Measurements from ENCODE around the gene JADE2.

The JADE2 gene

GRCh38 chr5:134580001-134580460 lies 54.6 kb downstream of the JADE2 start:
- POLR2A ChIA-PET, result interaction anchor here (1.2 to 1.3 kb wide), 2 partner anchors 55 to 115 kb away, joined by 3 to 4 read pairs; partner anchors contain the start of gene JADE2
- TF ChIP-seq FOXK2 (IDR thresholded peaks at IDR 0.05) (no peak), ZNF384 (IDR thresholded peaks at IDR 0.05) (no peak)
- no peak for DNase-seq (ENCODE audit: extremely low spot score)
- CTCF ChIA-PET, result interaction anchor here (0.8 to 1.3 kb wide), 4 partner anchors 11 to 324 kb away, joined by 3 read pairs; partner anchors contain the start of gene PCBD2

DNA sequence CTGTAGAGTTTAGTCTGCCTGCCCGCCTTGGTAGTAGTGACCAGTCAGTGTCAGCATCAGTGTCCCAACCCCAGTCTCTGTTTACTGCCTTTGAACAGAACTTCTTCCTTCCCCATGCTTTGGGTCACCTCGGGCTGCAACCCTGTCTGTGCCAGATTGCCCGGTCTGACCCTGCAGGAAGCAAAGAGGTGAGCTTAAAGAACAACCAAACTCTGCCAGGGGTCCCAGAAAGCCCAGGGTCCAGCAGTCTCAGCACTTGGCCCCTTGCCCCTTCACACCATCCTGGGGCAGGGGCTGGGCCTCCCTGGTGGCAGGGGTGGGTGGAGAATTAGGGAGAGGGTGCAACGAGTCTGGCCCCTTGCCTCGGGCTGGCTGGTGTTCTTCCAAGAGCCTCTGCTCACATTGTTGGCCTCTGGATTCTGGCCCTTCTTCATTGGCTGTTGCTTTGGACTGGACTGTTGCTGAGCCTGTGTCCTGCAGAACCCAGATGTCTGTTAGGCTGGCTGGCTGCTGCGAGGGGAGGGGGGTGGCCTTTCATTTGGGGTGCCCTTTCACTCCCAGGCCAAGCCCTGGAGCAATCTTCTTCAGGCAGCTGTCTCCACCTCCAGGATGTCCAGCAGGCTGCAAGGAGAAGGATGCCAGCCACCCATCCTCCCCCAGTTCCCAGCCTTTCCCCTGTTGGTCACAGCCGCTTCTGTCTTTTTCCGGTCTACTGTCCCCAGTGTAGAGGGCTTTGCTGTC lies 55.9 kb downstream of the JADE2 start:
- ChIA-PET CTCF (interaction anchor here (0.8 to 1.3 kb wide), 4 partner anchors 13 to 279 kb away, joined by 3 read pairs; no protein-coding TSS in a partner anchor), POLR2A (interaction anchor here (1.3 to 1.4 kb wide), 2 partner anchors 56 to 209 kb away, joined by 4 to 6 read pairs; partner anchors contain the start of gene JADE2)
- TF ChIP-seq LEF1 (IDR thresholded peaks at IDR 0.05; ENCODE audit: borderline replicate concordance), result no peak
- no peak for TF ChIP-seq SUZ12 (IDR thresholded peaks at IDR 0.05)
- TF ChIP-seq NFRKB (IDR thresholded peaks at IDR 0.05), result no peak
- no peak for TF ChIP-seq ZNF384 (IDR thresholded peaks at IDR 0.05)
- TF ChIP-seq BHLHE40 (IDR thresholded peaks at IDR 0.05; ENCODE audit: borderline replicate concordance), result no peak
- TF ChIP-seq ELF4 (IDR thresholded peaks at IDR 0.05), result no peak
- no peak for TF ChIP-seq CTBP1 (IDR thresholded peaks at IDR 0.05; ENCODE audit: borderline replicate concordance)
- TF ChIP-seq L3MBTL2 (conservative IDR thresholded peaks at IDR 0.05), result no peak
- TF ChIP-seq SP1 (IDR thresholded peaks at IDR 0.05), result no peak
- no peak for TF ChIP-seq HDGF (IDR thresholded peaks at IDR 0.05; ENCODE audit: borderline replicate concordance)
- TF ChIP-seq ARNT (IDR thresholded peaks at IDR 0.05), result no peak
- no peak for TF ChIP-seq PKNOX1 (IDR thresholded peaks at IDR 0.05)
- TF ChIP-seq FOXM1 (IDR thresholded peaks at IDR 0.05; ENCODE audit: borderline replicate concordance), result no peak
- TF ChIP-seq FOXA1 (IDR thresholded peaks at IDR 0.05), result no peak
- no peak for TF ChIP-seq FOXK2 (IDR thresholded peaks at IDR 0.05)
- no peak for TF ChIP-seq TARDBP (IDR thresholded peaks at IDR 0.05)
- DNase-seq (ENCODE audit: extremely low spot score), result no peak

DNA sequence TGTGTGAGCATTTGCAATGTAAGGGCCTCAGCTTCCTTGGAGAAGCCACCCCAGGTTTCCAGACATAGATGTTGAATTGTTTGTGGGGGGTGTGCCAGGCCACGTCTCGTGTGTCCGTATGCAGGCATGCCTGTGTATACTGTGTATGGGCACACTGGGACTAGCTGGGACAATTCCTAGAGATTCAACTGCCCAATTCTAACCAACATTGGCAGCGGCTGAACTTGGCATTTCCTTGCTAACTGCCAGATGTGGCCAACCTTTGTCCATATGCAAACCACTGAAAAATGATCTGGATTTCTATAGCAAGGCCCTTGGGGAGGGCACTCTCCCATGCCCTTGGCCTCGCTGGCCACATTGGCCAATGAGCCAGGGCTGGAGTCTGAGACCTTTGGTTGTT lies 56.8 kb downstream of the JADE2 start:
- ChIA-PET CTCF (no interaction called here), POLR2A (no interaction called here)
- DNase-seq (ENCODE audit: extremely low spot score), result no peak
- TF ChIP-seq LEF1 (IDR thresholded peaks at IDR 0.05; ENCODE audit: borderline replicate concordance), result no peak
- TF ChIP-seq FOXM1 (IDR thresholded peaks at IDR 0.05; ENCODE audit: borderline replicate concordance), result no peak
- TF ChIP-seq HDGF (IDR thresholded peaks at IDR 0.05; ENCODE audit: borderline replicate concordance), result no peak
- no peak for TF ChIP-seq FOXA1 (IDR thresholded peaks at IDR 0.05)
- TF ChIP-seq L3MBTL2 (conservative IDR thresholded peaks at IDR 0.05), result no peak

GRCh38 chr5:134582941-134583340 lies 57.5 kb downstream of the JADE2 start:
- TF ChIP-seq ELF4 (IDR thresholded peaks at IDR 0.05) (no peak), FOXM1 (IDR thresholded peaks at IDR 0.05; ENCODE audit: borderline replicate concordance) (no peak), HDGF (IDR thresholded peaks at IDR 0.05; ENCODE audit: borderline replicate concordance) (no peak), SP1 (IDR thresholded peaks at IDR 0.05) (no peak)
- no peak for DNase-seq (ENCODE audit: extremely low spot score)
- ChIA-PET CTCF (interaction anchor here (0.5 kb wide), 1 partner anchor 481 kb away, joined by 3 read pairs; no protein-coding TSS in a partner anchor), POLR2A (interaction anchor here (0.8 kb wide), 1 partner anchor 171 kb away, joined by 3 read pairs; the partner anchor contains the start of gene CDKN2AIPNL)

DNA sequence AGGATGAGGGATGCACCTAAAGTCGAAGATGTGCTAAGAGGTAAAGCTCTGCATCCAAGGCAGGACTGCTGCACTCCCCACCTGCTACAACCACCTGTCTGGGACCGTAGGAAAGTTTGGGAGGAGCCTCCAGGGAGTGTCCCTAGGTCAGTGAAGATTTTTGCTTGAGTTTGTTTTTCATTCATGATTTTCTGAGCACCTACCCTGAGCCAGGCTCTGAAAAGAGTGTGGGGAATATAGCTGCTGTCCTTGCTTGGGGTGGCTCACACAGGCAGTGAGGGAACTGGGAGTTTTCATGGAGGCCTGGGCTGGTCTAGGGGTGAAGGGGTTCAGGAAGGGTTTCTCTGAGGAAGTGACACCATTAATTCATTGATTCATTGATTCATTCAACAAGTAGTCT lies 58.3 kb downstream of the JADE2 start:
- CTCF ChIA-PET, result no interaction called here

DNA sequence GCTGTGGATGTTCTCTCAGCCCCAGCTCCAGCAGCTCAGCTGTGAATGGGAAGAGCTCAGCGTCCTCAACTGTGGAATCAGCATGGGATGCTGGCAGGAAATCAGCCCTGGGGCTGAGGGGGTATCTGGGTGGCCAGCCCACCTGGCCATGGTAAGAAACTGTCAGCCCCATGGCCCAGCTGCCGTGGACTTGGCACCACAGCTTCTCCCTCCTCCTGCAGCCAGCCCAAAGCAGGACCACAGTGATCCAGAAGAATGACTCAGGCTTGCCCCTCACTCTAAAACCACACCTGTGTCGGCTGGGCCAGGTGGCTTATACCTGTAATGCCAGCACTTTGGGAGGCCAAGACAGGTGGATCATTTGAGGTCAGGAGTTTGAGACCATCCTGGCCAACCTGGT lies 59.2 kb downstream of the JADE2 start:
- ChIA-PET CTCF (no interaction called here), POLR2A (no interaction called here)
- DNase-seq (ENCODE audit: extremely low spot score), result no peak
- TF ChIP-seq NFRKB (IDR thresholded peaks at IDR 0.05), result no peak

More for the DNA sequence above, 58.3 kb downstream of the JADE2 start:
- no peak for DNase-seq (ENCODE audit: extremely low spot score)
- no peak for TF ChIP-seq LEF1 (IDR thresholded peaks at IDR 0.05; ENCODE audit: borderline replicate concordance)
- no peak for TF ChIP-seq HDGF (IDR thresholded peaks at IDR 0.05; ENCODE audit: borderline replicate concordance)
- TF ChIP-seq FOXK2 (IDR thresholded peaks at IDR 0.05), result no peak
- no peak for TF ChIP-seq PKNOX1 (IDR thresholded peaks at IDR 0.05)
- no peak for TF ChIP-seq FOXM1 (IDR thresholded peaks at IDR 0.05; ENCODE audit: borderline replicate concordance)
- no peak for TF ChIP-seq FOXA1 (IDR thresholded peaks at IDR 0.05)
- no peak for TF ChIP-seq ELF4 (IDR thresholded peaks at IDR 0.05)
- no peak for TF ChIP-seq CTBP1 (IDR thresholded peaks at IDR 0.05; ENCODE audit: borderline replicate concordance)
- no peak for TF ChIP-seq ARNT (IDR thresholded peaks at IDR 0.05)
- TF ChIP-seq NFRKB (IDR thresholded peaks at IDR 0.05), result no peak
- TF ChIP-seq L3MBTL2 (conservative IDR thresholded peaks at IDR 0.05), result no peak
- no peak for TF ChIP-seq BHLHE40 (IDR thresholded peaks at IDR 0.05; ENCODE audit: borderline replicate concordance)
- TF ChIP-seq SP1 (IDR thresholded peaks at IDR 0.05), result no peak
- no peak for TF ChIP-seq ZNF384 (IDR thresholded peaks at IDR 0.05)
- TF ChIP-seq SUZ12 (IDR thresholded peaks at IDR 0.05), result no peak
- no peak for TF ChIP-seq TARDBP (IDR thresholded peaks at IDR 0.05)
- POLR2A ChIA-PET, result interaction anchor here (0.8 kb wide), 1 partner anchor 172 kb away, joined by 3 read pairs; the partner anchor contains the start of gene CDKN2AIPNL

GRCh38 chr5:134585966-134586365 lies 60.5 kb downstream of the JADE2 start:
- TF ChIP-seq SUZ12 (IDR thresholded peaks at IDR 0.05) (no peak), ZNF384 (IDR thresholded peaks at IDR 0.05) (no peak)
- POLR2A ChIA-PET, result no interaction called here
- CTCF ChIA-PET, result no interaction called here
- DNase-seq (ENCODE audit: extremely low spot score), result no peak

Measured in HEK293T (cell line).